Mononuclear cell (primary cell): Measurements from ENCODE around the gene MCTP1. TPM values are rescaled to one million over a fixed set of nuclear protein-coding genes. Genes with fewer than 3 reads are reported as not detected.

Source experiments
- H3K27me3 ChIP-seq: 2 replicates; pipeline ENCODE4 v1.6.0; 2011; ENCODE audit warnings: low read length, control low read depth; ENCODE audit not compliant: insufficient read depth
- H3K4me1 ChIP-seq: 2 replicates; pipeline ENCODE4 v1.5.1; 2011; ENCODE audit warnings: mild to moderate bottlenecking, low read length, control low read depth; ENCODE audit not compliant: insufficient read depth
- H3K4me3 ChIP-seq: 2 replicates; pipeline ENCODE4 v1.5.1; 2011; ENCODE audit warnings: mild to moderate bottlenecking, low read length, moderate library complexity
- H3K9me3 ChIP-seq: 2 replicates; pipeline ENCODE4 v1.5.1; 2011; ENCODE audit warnings: low read depth, mild to moderate bottlenecking, control low read depth, low read length
- total RNA-seq: library from RNA; depleted of rRNA; stranded (reverse); fragments of >200 nt; gene quantifications from one replicate; pipeline ENCODE4 v1.2.3, GENCODE V29; 2012

Gene MCTP1
- 33.6 TPM for total RNA-seq

DNA sequence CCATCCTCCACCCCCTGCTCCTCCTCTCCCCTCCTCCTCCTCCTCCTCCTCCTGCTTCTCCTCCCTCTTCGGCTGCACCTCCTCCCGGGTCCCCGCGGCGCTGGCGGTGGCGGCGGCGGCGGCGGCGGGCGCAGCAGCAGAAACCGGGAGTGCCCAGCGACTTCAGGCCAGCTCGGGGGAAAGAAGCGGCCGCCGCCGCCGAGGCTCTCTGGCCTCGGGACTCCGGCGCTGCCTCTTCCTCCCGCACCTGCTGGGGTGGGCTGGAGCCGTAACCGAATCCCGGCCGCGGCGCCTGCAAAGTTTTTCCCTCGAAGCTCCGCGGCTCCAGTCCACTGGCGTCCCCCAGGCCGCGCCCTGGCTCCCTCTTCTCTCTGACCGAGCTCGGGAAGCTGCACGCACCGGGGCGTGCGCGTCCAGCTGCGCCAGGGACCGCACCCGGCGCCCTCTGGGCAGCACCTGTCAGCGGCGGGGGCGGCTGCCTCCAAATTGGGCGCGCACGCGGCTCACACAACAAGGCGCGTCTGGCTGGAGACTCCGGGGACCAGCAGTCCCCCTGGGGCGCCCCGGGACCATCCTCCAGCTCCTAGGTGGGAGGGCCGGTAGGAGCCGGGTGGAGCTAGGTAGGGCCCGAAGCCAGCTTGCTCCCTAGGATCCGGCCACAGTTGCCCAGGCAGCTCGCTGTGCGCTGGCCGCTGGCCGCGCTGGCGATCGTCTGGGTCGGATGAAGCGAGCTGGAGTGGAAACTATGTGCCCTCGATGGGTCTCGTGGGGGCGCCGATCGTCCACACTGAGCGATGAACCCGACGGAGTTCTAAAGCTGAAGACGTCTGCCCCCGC, at the start of gene MCTP1:
Gene MCTP1, minus strand, starts transcription at position 523 of the 837 bp plus-strand sequence.
- peaks cover 73% of the 10 kb centered on the region for H3K27me3 ChIP-seq
- peaks cover 22% of the 10 kb centered on the region for H3K4me1 ChIP-seq
- no peaks in the 10 kb centered on the region for H3K9me3 ChIP-seq
- H3K4me3 ChIP-seq = peak within 1 kb of the TSS; percentile 36

GRCh38 chr5:95332158-95332557, 47.3 kb upstream of the MCTP1 start:
- Histone ChIP-seq H3K27me3 (no peaks in the 10 kb centered on the region), H3K4me1 (no peaks in the 10 kb centered on the region), H3K4me3 (no peak overlapping the region), H3K9me3 (no peaks in the 10 kb centered on the region)

DNA sequence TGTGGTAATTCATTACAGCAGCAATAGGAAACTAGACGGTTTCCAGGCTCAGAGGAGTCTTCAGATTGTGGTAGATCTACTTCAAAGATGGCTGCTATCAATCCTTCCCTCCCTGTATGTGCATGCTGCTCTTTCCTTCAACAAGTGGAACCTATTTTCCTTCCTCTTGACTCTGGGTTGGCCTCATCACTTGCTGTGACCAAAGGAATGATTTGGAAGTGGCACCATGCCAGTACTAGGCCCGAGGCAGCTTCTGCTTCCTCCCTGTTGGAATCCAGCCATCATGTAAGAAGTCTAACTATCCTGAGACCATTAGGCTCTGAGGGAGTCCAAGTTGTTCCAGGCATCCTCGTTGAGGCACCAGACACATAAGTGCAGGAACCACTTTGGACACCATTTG, 46.5 kb upstream of the MCTP1 start:
- Histone ChIP-seq H3K4me1 (no peaks in the 10 kb centered on the region), H3K27me3 (no peaks in the 10 kb centered on the region), H3K9me3 (no peaks in the 10 kb centered on the region), H3K4me3 (no peak overlapping the region)

- Histone ChIP-seq H3K4me3 (no peak overlapping the region), H3K9me3 (no peaks in the 10 kb centered on the region), H3K27me3 (no peaks in the 10 kb centered on the region), H3K4me1 (no peaks in the 10 kb centered on the region)
These were observed 42.3 kb upstream of the MCTP1 start for GRCh38 chr5:95327211-95327610.

DNA sequence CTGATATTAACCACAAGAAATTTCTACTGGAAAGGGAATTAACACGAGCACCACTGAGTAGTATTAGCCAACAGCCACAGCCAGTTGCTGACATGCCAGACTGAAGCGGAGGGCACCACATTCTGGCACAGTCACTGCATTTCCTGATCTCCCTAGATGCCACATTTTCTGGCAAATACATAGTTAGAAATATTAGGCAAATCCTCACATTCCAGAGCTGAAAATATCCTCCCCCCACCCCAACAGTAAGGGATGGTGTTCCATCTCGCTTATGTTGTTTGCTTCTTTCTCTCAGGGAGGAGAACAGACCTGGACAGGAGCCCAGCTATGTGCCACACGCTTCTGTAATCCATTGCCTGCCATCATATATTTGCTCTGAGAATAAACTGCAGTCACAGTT, 32.8 kb upstream of the MCTP1 start:
- no peaks in the 10 kb centered on the region for H3K9me3 ChIP-seq
- no peaks in the 10 kb centered on the region for H3K27me3 ChIP-seq
- no peak overlapping the region for H3K4me3 ChIP-seq
- H3K4me1 ChIP-seq = no peaks in the 10 kb centered on the region

DNA sequence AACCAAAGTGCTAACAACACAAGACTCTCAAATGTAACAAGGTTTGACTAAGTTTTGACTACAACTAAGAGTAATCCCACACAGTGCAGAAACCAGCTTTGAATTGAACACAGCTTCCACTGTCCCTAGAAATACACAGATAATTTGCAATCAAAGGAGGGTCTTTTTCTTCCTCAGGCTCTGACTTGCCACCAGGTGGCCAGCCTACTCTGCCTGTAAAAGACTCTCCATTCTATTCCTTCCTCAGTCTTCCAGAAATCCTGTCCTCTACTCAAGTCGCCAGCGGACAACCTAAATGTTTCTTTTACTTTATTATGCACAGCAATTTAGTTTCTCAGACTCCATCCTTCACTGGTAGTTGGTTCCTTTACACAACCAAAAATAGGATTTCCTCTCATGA, 32.2 kb upstream of the MCTP1 start:
- H3K4me3 ChIP-seq = no peak overlapping the region
- no peaks in the 10 kb centered on the region for H3K9me3 ChIP-seq
- no peaks in the 10 kb centered on the region for H3K4me1 ChIP-seq
- H3K27me3 ChIP-seq = no peaks in the 10 kb centered on the region

DNA sequence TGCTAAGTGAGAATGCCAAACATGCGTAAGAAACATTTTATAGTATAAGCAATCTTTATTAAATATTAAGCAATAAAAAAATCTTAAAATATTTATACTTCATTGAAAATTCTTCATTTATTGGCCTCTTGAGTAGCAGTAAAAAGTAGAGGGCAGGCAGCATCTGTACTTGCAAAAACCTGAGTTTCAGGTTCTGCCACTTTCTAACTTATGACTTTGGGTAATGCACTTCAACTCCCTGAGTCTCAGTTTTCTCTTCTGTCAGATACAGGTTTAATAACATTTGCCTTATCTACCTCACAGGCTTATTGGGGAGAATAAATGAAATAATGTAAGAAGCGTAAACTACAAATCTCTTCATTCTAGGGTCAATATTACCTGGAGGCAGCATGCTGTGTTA, 19.8 kb upstream of the MCTP1 start:
- Histone ChIP-seq H3K27me3 (no peaks in the 10 kb centered on the region), H3K4me1 (no peaks in the 10 kb centered on the region), H3K4me3 (no peak overlapping the region), H3K9me3 (no peaks in the 10 kb centered on the region)

DNA sequence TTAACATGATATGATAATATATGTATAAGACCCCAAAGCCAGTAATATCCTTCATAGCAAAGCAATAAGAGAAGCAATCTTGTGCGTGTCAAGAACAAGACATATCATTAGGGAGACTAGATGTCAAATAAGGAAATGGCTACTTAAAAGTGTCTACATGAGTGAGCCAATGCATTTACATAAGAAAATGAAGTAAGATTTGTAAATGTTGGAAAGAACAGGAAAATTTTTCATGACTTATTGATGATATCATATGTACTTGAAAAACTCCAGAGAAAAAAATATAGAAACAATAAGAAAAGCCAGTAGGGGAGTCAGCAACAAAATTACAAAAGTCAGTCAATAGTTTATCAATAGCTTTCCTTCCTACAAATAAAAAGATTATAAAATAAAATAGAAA, 13.8 kb upstream of the MCTP1 start:
- H3K4me3 ChIP-seq = no peak overlapping the region
- no peaks in the 10 kb centered on the region for H3K27me3 ChIP-seq
- no peaks in the 10 kb centered on the region for H3K4me1 ChIP-seq
- no peaks in the 10 kb centered on the region for H3K9me3 ChIP-seq

DNA sequence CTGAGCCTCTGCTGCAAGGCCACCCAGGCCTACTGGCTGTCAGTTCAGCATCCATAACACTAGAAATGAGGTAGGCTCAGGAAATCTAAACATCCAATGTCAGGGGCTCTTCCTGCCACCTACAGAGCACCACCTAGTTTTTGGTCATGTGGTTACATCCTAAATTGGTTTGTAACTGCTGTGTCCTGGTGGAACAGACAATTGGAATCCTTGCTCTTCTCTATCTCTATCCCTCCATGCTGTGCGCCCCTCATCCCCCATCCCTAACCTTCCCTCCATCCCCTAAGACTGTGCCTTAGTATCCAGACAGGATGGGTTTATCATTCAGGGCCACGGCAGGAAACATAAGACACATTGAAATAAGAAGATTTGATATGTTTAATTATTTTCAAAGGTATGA, 11.4 kb upstream of the MCTP1 start:
- Histone ChIP-seq H3K4me3 (no peak overlapping the region), H3K27me3 (no peaks in the 10 kb centered on the region), H3K4me1 (no peaks in the 10 kb centered on the region), H3K9me3 (no peaks in the 10 kb centered on the region)

DNA sequence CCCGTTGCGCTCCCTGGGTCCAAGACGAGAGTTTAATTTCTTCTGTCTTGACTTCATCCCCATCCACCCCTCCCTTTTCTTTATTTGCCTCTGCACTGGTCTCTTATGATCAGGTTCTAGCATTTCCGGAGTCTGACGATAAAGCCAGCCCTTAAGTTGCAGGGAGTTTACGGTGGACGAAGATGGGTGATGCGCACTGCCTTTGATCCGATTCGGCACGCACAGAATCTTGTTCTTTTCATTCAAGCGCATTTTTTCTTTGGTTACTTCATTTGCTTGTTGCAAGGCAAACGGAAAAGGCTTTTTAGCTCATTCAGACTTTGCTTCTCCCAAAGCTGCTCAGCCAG, 488 bp upstream of the MCTP1 start:
- no peaks in the 10 kb centered on the region for H3K9me3 ChIP-seq
- H3K4me3 ChIP-seq = no peak overlapping the region
- H3K27me3 ChIP-seq = peaks cover 72% of the 10 kb centered on the region
- H3K4me1 ChIP-seq = peaks cover 22% of the 10 kb centered on the region

GRCh38 chr5:95283761-95284571, 928 bp downstream of the MCTP1 start:
- Histone ChIP-seq H3K9me3 (no peaks in the 10 kb centered on the region), H3K4me3 (peak overlapping the region; percentile 36), H3K27me3 (peaks cover 75% of the 10 kb centered on the region), H3K4me1 (peaks cover 22% of the 10 kb centered on the region)

DNA sequence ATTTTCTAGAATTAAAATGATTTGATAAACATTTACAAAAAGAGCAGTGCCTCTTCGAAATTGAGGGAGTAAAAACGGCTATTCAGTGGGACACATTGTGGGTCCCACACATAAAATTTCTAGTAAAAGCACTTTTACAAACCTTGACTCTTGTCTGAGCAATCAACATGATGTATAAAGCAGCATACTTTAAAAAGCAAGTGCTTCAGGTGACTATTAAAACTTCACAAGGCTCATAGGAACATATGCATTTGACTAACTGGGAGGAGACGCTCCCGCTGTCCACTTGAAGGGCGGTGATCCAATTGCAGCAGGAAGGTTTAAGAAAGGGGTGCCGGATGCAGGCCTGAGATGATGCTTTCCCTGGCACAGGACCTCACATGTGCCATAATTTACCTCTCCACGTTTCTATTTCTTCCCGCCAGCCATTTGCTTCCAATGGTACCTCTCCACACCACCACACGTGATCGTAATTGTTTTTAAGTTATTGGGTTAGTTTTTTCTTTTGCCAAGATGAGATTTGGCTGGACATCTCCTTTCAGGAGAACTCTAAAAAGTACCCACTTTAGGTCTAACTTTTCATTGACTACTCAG, 1.8 kb downstream of the MCTP1 start:
- no peaks in the 10 kb centered on the region for H3K9me3 ChIP-seq
- peaks cover 22% of the 10 kb centered on the region for H3K4me1 ChIP-seq
- H3K27me3 ChIP-seq = peaks cover 73% of the 10 kb centered on the region
- no peak overlapping the region for H3K4me3 ChIP-seq

DNA sequence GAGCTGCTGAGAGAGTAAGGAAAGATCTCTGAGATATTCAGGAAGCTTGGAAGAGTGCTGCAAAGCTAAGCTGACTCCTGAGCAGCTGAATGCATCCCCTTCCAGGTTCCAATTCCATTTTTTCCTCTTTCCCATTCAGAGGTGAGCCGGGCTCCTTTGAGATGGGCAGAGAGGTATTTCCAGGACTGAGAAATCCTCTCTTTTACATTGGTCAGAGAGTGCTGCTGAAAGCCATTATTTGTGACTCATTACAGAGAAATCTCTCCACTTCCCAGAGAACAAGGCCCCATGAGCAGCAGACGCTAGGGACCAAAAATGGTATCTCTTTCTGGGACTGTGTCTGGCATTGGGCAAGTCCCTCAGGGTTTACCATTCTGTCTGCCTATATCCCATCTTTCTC, 3.7 kb downstream of the MCTP1 start:
- Histone ChIP-seq H3K27me3 (peaks cover 54% of the 10 kb centered on the region), H3K9me3 (no peaks in the 10 kb centered on the region), H3K4me1 (peaks cover 22% of the 10 kb centered on the region), H3K4me3 (no peak overlapping the region)

GRCh38 chr5:95280401-95281095, 4.3 kb downstream of the MCTP1 start:
- peaks cover 21% of the 10 kb centered on the region for H3K4me1 ChIP-seq
- peaks cover 48% of the 10 kb centered on the region for H3K27me3 ChIP-seq
- no peak overlapping the region for H3K4me3 ChIP-seq
- H3K9me3 ChIP-seq = no peaks in the 10 kb centered on the region

GRCh38 chr5:95274011-95274410, 10.9 kb downstream of the MCTP1 start:
- H3K9me3 ChIP-seq = no peaks in the 10 kb centered on the region
- H3K27me3 ChIP-seq = no peaks in the 10 kb centered on the region
- no peak overlapping the region for H3K4me3 ChIP-seq
- H3K4me1 ChIP-seq = peaks cover 7% of the 10 kb centered on the region
